GM21423 (cell line): Measurements from ENCODE around the gene FBXW5.

ENCODE experiments used
- ATAC-seq: cut with Tn5 transposase; IDR thresholded peaks from one replicate; pipeline ENCODE4 v1.9.1; 2021; ENCODE audit warnings: mild to moderate bottlenecking, moderate library complexity; ENCODE audit not compliant: unreplicated experiment

The FBXW5 gene

GRCh38 chr9:136949817-136950655, 5.5 kb upstream of the FBXW5 start:
- peak; percentile 85 for ATAC-seq

GRCh38 chr9:136949239-136949816, 4.8 kb upstream of the FBXW5 start:
- no peak for ATAC-seq

GRCh38 chr9:136947955-136948510, 3.5 kb upstream of the FBXW5 start:
- no peak for ATAC-seq

- no peak for ATAC-seq
Observed at GRCh38 chr9:136947028-136947891, 2.7 kb upstream of the FBXW5 start.

GRCh38 chr9:136946228-136947027, 1.9 kb upstream of the FBXW5 start:
- ATAC-seq: no peak

- no peak for ATAC-seq
Observed at GRCh38 chr9:136945333-136946227, 1.0 kb upstream of the FBXW5 start.

- peak; percentile 39 for ATAC-seq
Observed at GRCh38 chr9:136944212-136944518, 373 bp downstream of the FBXW5 start.

GRCh38 chr9:136943291-136944211, 987 bp downstream of the FBXW5 start:
- peak; percentile 3 for ATAC-seq

GRCh38 chr9:136942881-136943230, 1.7 kb downstream of the FBXW5 start:
- ATAC-seq: no peak

- ATAC-seq: no peak
Observed at GRCh38 chr9:136942112-136942880, 2.2 kb downstream of the FBXW5 start.

GRCh38 chr9:136941231-136942111, 3.1 kb downstream of the FBXW5 start:
- no peak for ATAC-seq

- ATAC-seq: no peak
Observed at GRCh38 chr9:136940526-136941230, 3.9 kb downstream of the FBXW5 start.

GRCh38 chr9:136939996-136940525, 4.5 kb downstream of the FBXW5 start:
- ATAC-seq: no peak

- no peak for ATAC-seq
Observed at GRCh38 chr9:136939431-136939995, 5.0 kb downstream of the FBXW5 start.

GRCh38 chr9:136937186-136938001, 7.1 kb downstream of the FBXW5 start:
- no peak for ATAC-seq
